Kidney (tissue), 14 donors: Measurements from ENCODE around the gene TRIM66. TPM values are rescaled to one million over a fixed set of nuclear protein-coding genes. Genes with fewer than 3 reads are reported as not detected.
A peak's percentile ranks its signal among the peaks of the same experiment; 100 is the strongest.

Experiments
- DNase-seq, 5 donors: peaks; one replicate each; pipeline ENCODE4 v3.0.0-alpha.2; 2013 to 2020
- FAIRE-seq: peaks from 2 replicates; lab custom pipeline; 2012; peaks lifted over from hg19 to GRCh38; lab: Jason Lieb, UNC
- H3K27ac ChIP-seq, 2 donors: one replicate each; pipeline ENCODE4 v1.7.0; 2013; ENCODE audit warnings: low read depth in 2 of 2, low read length in 2 of 2, inconsistent platforms in 1 of 2
- H3K27me3 ChIP-seq: one replicate; pipeline ENCODE4 v1.7.1; 2013; ENCODE audit warnings: low read length, inconsistent platforms; ENCODE audit not compliant: control insufficient read depth, insufficient read depth
- H3K36me3 ChIP-seq, 3 donors: one replicate each; pipeline versions ENCODE4 v1.7.0 to v1.7.1; 2013; ENCODE audit warnings: low read length in 3 of 3, control low read depth in 1 of 3, inconsistent platforms in 1 of 3; ENCODE audit not compliant: insufficient read depth in 3 of 3, control insufficient read depth in 2 of 3
- H3K4me1 ChIP-seq, 3 donors: one replicate each; pipeline versions ENCODE4 v1.7.0 to v1.7.1; 2013; ENCODE audit warnings: low read length in 3 of 3, inconsistent platforms in 1 of 3, low read depth in 1 of 3; ENCODE audit not compliant: control insufficient read depth in 2 of 3, insufficient read depth in 2 of 3
- H3K4me3 ChIP-seq, 3 donors: one replicate each; pipeline versions ENCODE4 v1.7.0 to v1.8.1; 2013; ENCODE audit warnings: low read length in 3 of 3, control low read depth in 1 of 3, inconsistent platforms in 1 of 3
- H3K9ac ChIP-seq, 3 donors: one replicate each; pipeline versions ENCODE4 v1.7.0 to v1.7.1; 2013; ENCODE audit warnings: low read length in 3 of 3, control low read depth in 1 of 3, inconsistent platforms in 1 of 3
- H3K9me3 ChIP-seq, 3 donors: one replicate each; pipeline versions ENCODE4 v1.7.0 to v1.7.1; 2013; ENCODE audit warnings: low read length in 3 of 3, control low read depth in 1 of 3, inconsistent platforms in 1 of 3; ENCODE audit not compliant: control insufficient read depth in 2 of 3, insufficient read depth in 1 of 3
- intact Hi-C: fragments of 100-400 bp; cut with DNase I; formaldehyde crosslinking; loops from one replicate; pipeline ENCODE4 v1.11.1; 2022
- polyA plus RNA-seq: library from polyadenylated mRNA; stranded (reverse); fragments of 350-450 nt; fragmentation: Illumina TruSeq; extraction: RNeasy Lipid Tissue Mini Kit (QIAGEN cat#74804); gene quantifications from one replicate; pipeline ENCODE4 v1.2.3, GENCODE V29; 2014; ENCODE audit warnings: low read depth, low replicate concordance; ENCODE audit not compliant: insufficient read depth
- total RNA-seq: library from RNA; stranded (reverse); fragmentation: NEBNext Ultra II Directional; extraction: Animal tissue kit (Norgen Biotek cat#: 25700); gene quantifications from one replicate; pipeline ENCODE4 v1.2.1, GENCODE V29; 2021
- TF ChIP-seq, protein P1 (sequence below): IDR thresholded peaks from 3 replicates; pipeline ENCODE4 v1.5.1; 2012; ENCODE audit warnings: mild to moderate bottlenecking, moderate library complexity, borderline replicate concordance; ENCODE audit not compliant: insufficient read depth; ENCODE audit errors: extremely low read depth
- donor health status: control.
- donor health status: control.
- donor health status: control.
- donor health status: control.
- donor health status: control.
- donor health status: DM: yes; HTN: yes; CAD: no.
- donor health status: Normal renal cell carcinoma (clear cell type).

TRIM66 gene
- total and polyA plus RNA-seq, 2 donors from 2014 or later: 1.4 to 25.7 TPM

DNA sequence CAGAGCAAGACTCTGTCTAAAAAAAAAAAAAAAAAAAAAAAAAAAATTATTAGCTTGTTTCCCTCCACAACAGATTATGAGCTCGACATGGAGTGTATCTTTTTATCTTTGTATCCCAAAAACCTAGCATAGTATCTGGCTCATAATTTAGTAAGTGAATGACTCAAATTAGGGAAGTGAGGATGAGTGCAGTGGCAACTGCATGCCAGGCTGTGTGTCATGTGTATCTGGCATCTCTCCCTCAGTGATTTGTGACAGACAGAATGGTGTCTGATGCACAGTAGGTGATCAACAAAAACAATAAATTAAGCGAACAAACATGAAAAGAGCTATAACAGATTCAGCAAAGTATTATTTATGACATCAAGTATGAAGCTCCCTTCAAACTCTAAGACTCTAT lies 95.7 kb downstream of the TRIM66 start:
- H3K4me3 ChIP-seq: no peak overlapping the region
- TF ChIP-seq, protein P1, sequence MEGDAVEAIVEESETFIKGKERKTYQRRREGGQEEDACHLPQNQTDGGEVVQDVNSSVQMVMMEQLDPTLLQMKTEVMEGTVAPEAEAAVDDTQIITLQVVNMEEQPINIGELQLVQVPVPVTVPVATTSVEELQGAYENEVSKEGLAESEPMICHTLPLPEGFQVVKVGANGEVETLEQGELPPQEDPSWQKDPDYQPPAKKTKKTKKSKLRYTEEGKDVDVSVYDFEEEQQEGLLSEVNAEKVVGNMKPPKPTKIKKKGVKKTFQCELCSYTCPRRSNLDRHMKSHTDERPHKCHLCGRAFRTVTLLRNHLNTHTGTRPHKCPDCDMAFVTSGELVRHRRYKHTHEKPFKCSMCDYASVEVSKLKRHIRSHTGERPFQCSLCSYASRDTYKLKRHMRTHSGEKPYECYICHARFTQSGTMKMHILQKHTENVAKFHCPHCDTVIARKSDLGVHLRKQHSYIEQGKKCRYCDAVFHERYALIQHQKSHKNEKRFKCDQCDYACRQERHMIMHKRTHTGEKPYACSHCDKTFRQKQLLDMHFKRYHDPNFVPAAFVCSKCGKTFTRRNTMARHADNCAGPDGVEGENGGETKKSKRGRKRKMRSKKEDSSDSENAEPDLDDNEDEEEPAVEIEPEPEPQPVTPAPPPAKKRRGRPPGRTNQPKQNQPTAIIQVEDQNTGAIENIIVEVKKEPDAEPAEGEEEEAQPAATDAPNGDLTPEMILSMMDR: no peak
- DNase-seq: no peak
- H3K27me3 ChIP-seq: no peaks in the 10 kb centered on the region
- FAIRE-seq: no peak
- H3K4me1 ChIP-seq: peaks cover 0 to 5% (median 2%) of the 10 kb centered on the region in 3 donors
- no peak overlapping the region for H3K9ac ChIP-seq
- no peak overlapping the region for H3K27ac ChIP-seq
- H3K36me3 ChIP-seq: no peaks in the 10 kb centered on the region
- intact Hi-C loops: no loop called here
- peaks cover 0 to 3% (median 0%) of the 10 kb centered on the region in 3 donors for H3K9me3 ChIP-seq

DNA sequence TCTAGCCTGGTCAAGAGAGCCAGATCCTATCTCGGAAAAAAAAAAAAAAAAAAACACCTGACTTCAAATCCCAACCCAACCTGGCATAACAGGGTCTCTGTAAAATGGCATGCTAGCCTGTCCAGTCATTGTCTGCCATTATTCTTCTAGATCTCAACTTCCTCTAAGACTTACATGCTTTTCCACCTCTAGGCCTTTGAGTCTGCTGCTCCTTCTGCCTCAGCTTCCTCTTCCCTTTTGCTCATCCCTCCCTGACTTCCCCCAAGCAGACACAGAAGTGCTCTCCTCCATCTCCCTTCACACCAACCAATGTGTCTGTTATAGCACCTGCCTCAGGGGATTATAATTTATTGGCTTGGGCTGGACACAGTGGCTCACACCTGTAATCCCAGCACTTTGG lies 96.3 kb downstream of the TRIM66 start:
- no peak for FAIRE-seq
- H3K9ac ChIP-seq: no peak overlapping the region
- H3K4me3 ChIP-seq: no peak overlapping the region
- H3K4me1 ChIP-seq: peaks cover 0 to 5% (median 2%) of the 10 kb centered on the region in 3 donors
- H3K36me3 ChIP-seq: no peaks in the 10 kb centered on the region
- no peak for DNase-seq
- TF ChIP-seq, protein P1: no peak
- H3K27me3 ChIP-seq: no peaks in the 10 kb centered on the region
- H3K9me3 ChIP-seq: peaks cover 0 to 3% (median 0%) of the 10 kb centered on the region in 3 donors
- no peak overlapping the region for H3K27ac ChIP-seq
- intact Hi-C loops: no loop called here

DNA sequence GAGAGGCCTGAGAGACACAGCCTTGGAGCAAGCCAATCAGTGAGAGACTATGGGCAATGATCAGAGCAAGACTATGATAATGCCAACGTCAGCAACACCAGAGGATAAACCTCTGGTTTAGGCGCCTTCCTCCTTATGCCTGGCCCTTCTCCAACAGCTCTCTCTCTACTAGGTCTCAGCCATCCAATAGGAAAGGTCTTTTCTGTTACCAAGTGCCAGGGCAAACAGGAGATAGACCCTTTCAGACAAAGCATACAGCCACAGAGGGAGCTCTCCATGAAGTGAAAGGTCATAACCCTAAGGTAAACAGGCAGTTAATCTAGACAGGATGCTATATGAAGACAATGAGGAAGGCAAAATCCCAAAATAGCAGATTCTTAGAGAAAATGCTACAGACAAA lies 98.0 kb downstream of the TRIM66 start:
- no peak overlapping the region for H3K9ac ChIP-seq
- FAIRE-seq (no peak), DNase-seq (peak in 1 of 5 donors; percentile 28)
- no peaks in the 10 kb centered on the region for H3K36me3 ChIP-seq
- H3K27ac ChIP-seq: peak overlapping the region; percentile 13 to 24
- H3K4me3 ChIP-seq: no peak overlapping the region
- peaks cover 0 to 5% (median 2%) of the 10 kb centered on the region in 3 donors for H3K4me1 ChIP-seq
- H3K27me3 ChIP-seq: no peaks in the 10 kb centered on the region
- H3K9me3 ChIP-seq: peaks cover 0 to 3% (median 0%) of the 10 kb centered on the region in 3 donors
- TF ChIP-seq, protein P1: no peak
- intact Hi-C loops: no loop called here

GRCh38 chr11:8584082-8584481 lies 98.4 kb downstream of the TRIM66 start:
- no peaks in the 10 kb centered on the region for H3K27me3 ChIP-seq
- DNase-seq (no peak), FAIRE-seq (no peak)
- H3K9me3 ChIP-seq: peaks cover 0 to 3% (median 0%) of the 10 kb centered on the region in 3 donors
- H3K9ac ChIP-seq: no peak overlapping the region
- intact Hi-C loops: no loop called here
- no peaks in the 10 kb centered on the region for H3K36me3 ChIP-seq
- TF ChIP-seq, protein P1: no peak
- peaks cover 0 to 5% (median 2%) of the 10 kb centered on the region in 3 donors for H3K4me1 ChIP-seq
- no peak overlapping the region for H3K4me3 ChIP-seq
- peak overlapping the region in 1 of 2 donors; percentile 24 for H3K27ac ChIP-seq
